T-helper 17 cell (primary cell): ENCODE measurements around the gene DNAJC16. TPM values are rescaled to one million over a fixed set of nuclear protein-coding genes. Genes with fewer than 3 reads are reported as not detected.

ENCODE experiments used
- ATAC-seq: fragments of 150-1000 bp; cut with Tn5 transposase; 2 replicates; pipeline ENCODE4 v1.10.0; 2021; ENCODE audit warnings: mild to moderate bottlenecking, moderate library complexity
- DNase-seq, 3 donors: peaks; one replicate each; pipeline versions ENCODE4 v3.0.0 to v3.0.0-alpha.2; 2020 to 2021
- H3K9me3 ChIP-seq: one replicate; pipeline ENCODE4 v1.7.0; 2013; ENCODE audit warnings: low read length, mild to moderate bottlenecking; ENCODE audit not compliant: control insufficient read depth, poor library complexity, severe bottlenecking
- H3K27ac Mint-ChIP-seq: one replicate; pipeline ENCODE4 v1.8.0; 2022; ENCODE audit warnings: mild to moderate bottlenecking, moderate library complexity, mixed read lengths
- H3K27me3 Mint-ChIP-seq: one replicate; pipeline ENCODE4 v1.8.0; 2022; ENCODE audit warnings: mixed read lengths
- H3K36me3 Mint-ChIP-seq: one replicate; pipeline ENCODE4 v1.8.0; 2022; ENCODE audit warnings: low read depth, mixed read lengths
- H3K4me1 Mint-ChIP-seq: one replicate; pipeline ENCODE4 v1.8.0; 2022; ENCODE audit warnings: mild to moderate bottlenecking, mixed read lengths
- H3K4me3 Mint-ChIP-seq: one replicate; pipeline ENCODE4 v1.8.0; 2022; ENCODE audit warnings: mild to moderate bottlenecking, moderate library complexity, mixed read lengths
- total RNA-seq, 4 donors: library from RNA in 2 of 4; stranded (reverse) in 2 of 4; gene quantifications; one replicate each; pipeline ENCODE4 v1.2.3 and lab custom pipeline; 2022 to 2026

DNAJC16 gene
- total RNA-seq, 2 donors from 2014 or later: 13.2 to 20.5 TPM

- no peak for DNase-seq
- no peaks in the 10 kb centered on the region for H3K27me3 Mint-ChIP-seq
- peak overlapping the region; percentile 4 for H3K27ac Mint-ChIP-seq
- peaks cover 26% of the 10 kb centered on the region for H3K4me1 Mint-ChIP-seq
- no peak overlapping the region for H3K4me3 Mint-ChIP-seq
- no peak for ATAC-seq
- no peaks in the 10 kb centered on the region for H3K9me3 ChIP-seq
- H3K36me3 Mint-ChIP-seq: peaks cover 2% of the 10 kb centered on the region
Observed at GRCh38 chr1:15531682-15532081, 5.0 kb downstream of the DNAJC16 start.

GRCh38 chr1:15538771-15539170 is 12.1 kb downstream of the DNAJC16 start:
- Mint-ChIP-seq H3K4me1 (peaks cover 15% of the 10 kb centered on the region), H3K4me3 (no peak overlapping the region), H3K36me3 (peaks cover 10% of the 10 kb centered on the region), H3K27me3 (no peaks in the 10 kb centered on the region), H3K27ac (no peak overlapping the region)
- no peaks in the 10 kb centered on the region for H3K9me3 ChIP-seq
- ATAC-seq: no peak
- DNase-seq: no peak

GRCh38 chr1:15540186-15540585 is 13.5 kb downstream of the DNAJC16 start:
- no peaks in the 10 kb centered on the region for H3K27me3 Mint-ChIP-seq
- ATAC-seq (no peak), DNase-seq (no peak)
- peaks cover 10% of the 10 kb centered on the region for H3K36me3 Mint-ChIP-seq
- no peak overlapping the region for H3K27ac Mint-ChIP-seq
- no peak overlapping the region for H3K4me3 Mint-ChIP-seq
- H3K9me3 ChIP-seq: no peaks in the 10 kb centered on the region
- peaks cover 15% of the 10 kb centered on the region for H3K4me1 Mint-ChIP-seq

GRCh38 chr1:15541231-15541792 is 14.7 kb downstream of the DNAJC16 start:
- no peak for ATAC-seq
- Mint-ChIP-seq H3K36me3 (peaks cover 13% of the 10 kb centered on the region), H3K4me3 (no peak overlapping the region), H3K4me1 (peaks cover 15% of the 10 kb centered on the region), H3K27ac (peak overlapping the region; percentile 32), H3K27me3 (no peaks in the 10 kb centered on the region)
- no peaks in the 10 kb centered on the region for H3K9me3 ChIP-seq
- no peak for DNase-seq

GRCh38 chr1:15542388-15543250 is 16.0 kb downstream of the DNAJC16 start:
- peaks cover 13% of the 10 kb centered on the region for H3K36me3 Mint-ChIP-seq
- no peaks in the 10 kb centered on the region for H3K27me3 Mint-ChIP-seq
- peak overlapping the region; percentile 80 for H3K27ac Mint-ChIP-seq
- peaks cover 15% of the 10 kb centered on the region for H3K4me1 Mint-ChIP-seq
- ATAC-seq (no peak), DNase-seq (no peak)
- no peaks in the 10 kb centered on the region for H3K9me3 ChIP-seq
- no peak overlapping the region for H3K4me3 Mint-ChIP-seq

- no peak for DNase-seq
- Mint-ChIP-seq H3K36me3 (peaks cover 16% of the 10 kb centered on the region), H3K27ac (no peak overlapping the region), H3K27me3 (no peaks in the 10 kb centered on the region), H3K4me3 (no peak overlapping the region), H3K4me1 (peaks cover 17% of the 10 kb centered on the region)
- ATAC-seq: no peak
- no peaks in the 10 kb centered on the region for H3K9me3 ChIP-seq
Observed at GRCh38 chr1:15543251-15543588, 16.6 kb downstream of the DNAJC16 start.

GRCh38 chr1:15543589-15544568 is 17.2 kb downstream of the DNAJC16 start:
- no peak overlapping the region for H3K4me3 Mint-ChIP-seq
- no peak overlapping the region for H3K27ac Mint-ChIP-seq
- H3K36me3 Mint-ChIP-seq: peaks cover 14% of the 10 kb centered on the region
- no peaks in the 10 kb centered on the region for H3K27me3 Mint-ChIP-seq
- ATAC-seq: no peak
- no peak for DNase-seq
- H3K4me1 Mint-ChIP-seq: peaks cover 15% of the 10 kb centered on the region
- no peaks in the 10 kb centered on the region for H3K9me3 ChIP-seq

GRCh38 chr1:15546641-15547040 is 20.0 kb downstream of the DNAJC16 start:
- no peak for DNase-seq
- H3K36me3 Mint-ChIP-seq: peaks cover 11% of the 10 kb centered on the region
- H3K9me3 ChIP-seq: no peaks in the 10 kb centered on the region
- no peak overlapping the region for H3K4me3 Mint-ChIP-seq
- H3K27me3 Mint-ChIP-seq: no peaks in the 10 kb centered on the region
- no peak overlapping the region for H3K27ac Mint-ChIP-seq
- ATAC-seq: no peak
- peaks cover 15% of the 10 kb centered on the region for H3K4me1 Mint-ChIP-seq

- no peak overlapping the region for H3K4me3 Mint-ChIP-seq
- H3K4me1 Mint-ChIP-seq: peaks cover 5% of the 10 kb centered on the region
- DNase-seq (no peak), ATAC-seq (no peak)
- H3K27me3 Mint-ChIP-seq: no peaks in the 10 kb centered on the region
- no peaks in the 10 kb centered on the region for H3K9me3 ChIP-seq
- peak overlapping the region; percentile 32 for H3K27ac Mint-ChIP-seq
- peaks cover 6% of the 10 kb centered on the region for H3K36me3 Mint-ChIP-seq
Observed at GRCh38 chr1:15550573-15550972, 23.9 kb downstream of the DNAJC16 start.

GRCh38 chr1:15557008-15557407 is 30.4 kb downstream of the DNAJC16 start:
- H3K4me1 Mint-ChIP-seq: peaks cover 6% of the 10 kb centered on the region
- ATAC-seq (no peak), DNase-seq (no peak)
- no peaks in the 10 kb centered on the region for H3K27me3 Mint-ChIP-seq
- H3K27ac Mint-ChIP-seq: no peak overlapping the region
- no peaks in the 10 kb centered on the region for H3K9me3 ChIP-seq
- H3K4me3 Mint-ChIP-seq: no peak overlapping the region
- peaks cover 5% of the 10 kb centered on the region for H3K36me3 Mint-ChIP-seq

GRCh38 chr1:15557594-15557993 is 30.9 kb downstream of the DNAJC16 start:
- Mint-ChIP-seq H3K4me1 (peaks cover 6% of the 10 kb centered on the region), H3K27ac (no peak overlapping the region), H3K36me3 (peaks cover 5% of the 10 kb centered on the region), H3K27me3 (no peaks in the 10 kb centered on the region), H3K4me3 (no peak overlapping the region)
- DNase-seq (no peak), ATAC-seq (no peak)
- no peaks in the 10 kb centered on the region for H3K9me3 ChIP-seq

- no peak overlapping the region for H3K27ac Mint-ChIP-seq
- peaks cover 5% of the 10 kb centered on the region for H3K36me3 Mint-ChIP-seq
Observed at GRCh38 chr1:15558516-15558915, 31.9 kb downstream of the DNAJC16 start.

GRCh38 chr1:15559189-15559810 is 32.7 kb downstream of the DNAJC16 start:
- H3K27me3 Mint-ChIP-seq: no peaks in the 10 kb centered on the region
- H3K4me1 Mint-ChIP-seq: peaks cover 3% of the 10 kb centered on the region
- no peak for ATAC-seq
- H3K36me3 Mint-ChIP-seq: peaks cover 5% of the 10 kb centered on the region
- no peak for DNase-seq
- no peak overlapping the region for H3K27ac Mint-ChIP-seq
- no peak overlapping the region for H3K4me3 Mint-ChIP-seq
- H3K9me3 ChIP-seq: no peaks in the 10 kb centered on the region

More at GRCh38 chr1:15558516-15558915, 31.9 kb downstream of the DNAJC16 start:
- H3K4me3 Mint-ChIP-seq: no peak overlapping the region
- ATAC-seq (no peak), DNase-seq (no peak)
- peaks cover 3% of the 10 kb centered on the region for H3K4me1 Mint-ChIP-seq
- H3K9me3 ChIP-seq: no peaks in the 10 kb centered on the region
- no peaks in the 10 kb centered on the region for H3K27me3 Mint-ChIP-seq
